ENCODE data around the gene NMRK2.

DNA sequence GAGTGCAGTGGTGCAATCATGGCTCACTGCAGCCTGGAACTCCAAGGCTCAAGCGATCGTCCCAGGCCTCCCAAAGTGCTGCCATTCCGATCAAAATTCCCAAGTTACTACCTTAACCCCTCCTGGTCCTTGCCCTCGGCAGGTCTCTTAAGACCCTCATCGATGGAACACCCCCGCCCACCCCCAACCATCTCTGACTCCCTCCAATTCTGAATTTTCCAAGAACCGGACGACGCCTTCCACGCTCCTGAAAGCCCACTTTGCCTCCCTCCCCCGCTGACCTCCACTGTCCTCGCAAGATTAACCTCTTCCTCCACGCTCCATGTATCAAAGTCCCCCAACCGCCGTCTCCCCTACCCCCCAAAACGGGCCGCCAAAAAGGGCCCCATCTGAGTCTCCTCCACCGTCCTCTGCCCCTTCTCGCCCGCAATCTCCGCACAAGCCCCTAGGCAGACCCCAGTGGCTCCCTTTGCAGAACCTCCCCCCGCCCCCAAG, 37.5 kb downstream of the NMRK2 start:
- TF ChIP-seq, protein P1, sequence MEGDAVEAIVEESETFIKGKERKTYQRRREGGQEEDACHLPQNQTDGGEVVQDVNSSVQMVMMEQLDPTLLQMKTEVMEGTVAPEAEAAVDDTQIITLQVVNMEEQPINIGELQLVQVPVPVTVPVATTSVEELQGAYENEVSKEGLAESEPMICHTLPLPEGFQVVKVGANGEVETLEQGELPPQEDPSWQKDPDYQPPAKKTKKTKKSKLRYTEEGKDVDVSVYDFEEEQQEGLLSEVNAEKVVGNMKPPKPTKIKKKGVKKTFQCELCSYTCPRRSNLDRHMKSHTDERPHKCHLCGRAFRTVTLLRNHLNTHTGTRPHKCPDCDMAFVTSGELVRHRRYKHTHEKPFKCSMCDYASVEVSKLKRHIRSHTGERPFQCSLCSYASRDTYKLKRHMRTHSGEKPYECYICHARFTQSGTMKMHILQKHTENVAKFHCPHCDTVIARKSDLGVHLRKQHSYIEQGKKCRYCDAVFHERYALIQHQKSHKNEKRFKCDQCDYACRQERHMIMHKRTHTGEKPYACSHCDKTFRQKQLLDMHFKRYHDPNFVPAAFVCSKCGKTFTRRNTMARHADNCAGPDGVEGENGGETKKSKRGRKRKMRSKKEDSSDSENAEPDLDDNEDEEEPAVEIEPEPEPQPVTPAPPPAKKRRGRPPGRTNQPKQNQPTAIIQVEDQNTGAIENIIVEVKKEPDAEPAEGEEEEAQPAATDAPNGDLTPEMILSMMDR (IDR thresholded peaks at IDR 0.05; ENCODE audit: low read depth, low read length, poor library complexity, severe bottlenecking) = no peak
- TF ChIP-seq EZH2phosphoT487 (IDR thresholded peaks at IDR 0.05; ENCODE audit: borderline replicate concordance, low read length) = no peak

Measured in DOHH2 (cell line).